Stimulated activated CD8-positive, alpha-beta memory T cell treated with anti-CD3 and anti-CD28 coated beads, Interleukin-4, amount 100 ng/mL, for 24 hours (primary cell): ENCODE measurements around the gene HSPB9.
A peak's percentile ranks its signal among the peaks of the same experiment; 100 is the strongest.

ENCODE experiments used
- DNase-seq: peaks from one replicate; pipeline ENCODE4 v3.0.0-alpha.2; 2020; ENCODE audit warnings: low read depth

Gene HSPB9, protein sequence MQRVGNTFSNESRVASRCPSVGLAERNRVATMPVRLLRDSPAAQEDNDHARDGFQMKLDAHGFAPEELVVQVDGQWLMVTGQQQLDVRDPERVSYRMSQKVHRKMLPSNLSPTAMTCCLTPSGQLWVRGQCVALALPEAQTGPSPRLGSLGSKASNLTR

GRCh38 chr17:42122371-42123303 is at the start of gene HSPB9:
Gene HSPB9 (plus strand): TSS chr17:42122804. CDS start chr17:42122851, 47 bp downstream.
- no peak for DNase-seq

DNA sequence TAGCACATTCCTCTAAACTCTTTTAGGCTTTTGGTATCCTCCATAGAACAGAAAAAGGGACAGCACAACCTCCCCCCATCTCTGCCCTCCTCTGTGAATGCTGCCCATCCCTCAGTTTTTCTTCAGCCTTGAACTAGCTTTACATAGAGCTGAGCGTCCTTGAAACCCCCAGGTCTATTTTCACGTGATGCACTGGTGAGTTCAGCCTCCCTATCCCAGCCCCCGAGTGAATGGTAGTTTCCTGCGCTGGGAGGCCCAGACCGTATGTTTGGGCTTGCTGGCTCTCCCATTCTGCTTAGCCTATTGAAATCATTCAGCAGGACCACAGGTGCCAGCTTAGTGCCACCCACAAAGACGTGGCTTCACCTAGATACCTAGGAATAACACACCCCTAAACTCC is 46.8 kb upstream of the HSPB9 start:
- no peak for DNase-seq

DNA sequence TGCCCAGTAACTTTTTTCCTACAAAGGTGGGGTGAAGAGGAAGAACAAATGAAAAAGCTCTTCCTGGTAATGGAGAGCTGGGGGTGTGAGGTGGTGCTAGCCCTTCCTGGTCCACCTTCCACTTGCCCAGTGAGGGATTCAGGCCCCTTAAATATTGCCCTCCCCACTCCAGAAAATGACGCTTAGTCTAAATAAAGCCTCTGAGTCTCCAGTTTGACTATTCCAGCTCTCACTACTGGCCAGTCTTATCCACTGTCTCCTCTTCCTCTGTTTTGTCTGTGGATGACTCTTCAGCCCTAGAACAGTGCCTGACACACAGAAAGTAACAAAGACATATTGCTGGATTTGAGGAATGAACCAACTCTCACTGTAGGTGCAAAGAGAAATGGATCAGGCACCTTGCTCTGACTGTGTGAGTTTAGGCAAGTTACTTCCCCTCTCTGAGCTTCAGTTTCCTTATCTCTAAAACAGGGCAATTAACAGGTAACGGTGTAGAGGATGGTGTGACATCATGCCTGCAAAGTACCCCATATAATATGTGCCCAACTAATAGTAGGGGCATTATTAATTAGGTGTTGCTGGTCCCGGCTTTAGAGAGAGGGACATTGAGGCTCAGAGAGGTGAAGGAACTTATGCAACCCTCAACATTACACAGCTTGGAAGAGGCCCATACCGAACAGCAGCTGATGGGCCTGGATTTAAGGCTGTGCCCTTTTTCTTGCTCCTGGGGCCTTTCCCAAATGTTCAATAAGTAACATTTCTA is 45.6 kb upstream of the HSPB9 start:
- DNase-seq: no peak

- DNase-seq: no peak
Measured at GRCh38 chr17:42077755-42078154, 44.8 kb upstream of the HSPB9 start.

DNA sequence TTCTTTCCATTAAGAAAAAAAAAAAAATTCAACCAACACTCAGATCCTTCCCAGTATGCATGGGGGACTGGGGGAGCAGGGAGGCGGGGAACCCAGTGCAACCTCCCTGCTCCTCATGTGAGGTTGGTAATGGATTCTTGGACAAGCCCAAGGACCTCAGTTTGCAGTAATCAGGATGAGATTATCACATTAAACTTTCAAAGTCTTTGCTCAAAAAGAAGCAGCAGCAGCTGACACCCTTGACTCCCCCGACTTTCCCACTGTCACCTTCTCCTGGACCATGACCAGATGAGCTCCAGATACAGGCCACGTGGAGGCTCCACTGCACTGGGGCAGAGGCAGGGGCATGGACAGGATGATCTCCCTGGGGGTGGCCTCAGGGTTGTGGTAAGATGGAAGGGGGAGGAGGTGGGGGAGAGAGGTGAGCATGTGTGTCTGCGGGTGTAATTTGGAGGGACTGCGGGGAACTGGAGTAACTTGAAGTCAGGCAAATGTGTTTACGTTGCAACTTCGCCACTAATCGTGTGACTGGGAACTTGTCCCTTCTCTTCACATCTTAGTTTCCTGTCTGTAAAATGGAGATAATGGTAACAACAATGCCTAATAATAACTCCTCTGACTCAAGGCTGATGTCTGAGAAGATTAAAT is 44.1 kb upstream of the HSPB9 start:
- no peak for DNase-seq

DNA sequence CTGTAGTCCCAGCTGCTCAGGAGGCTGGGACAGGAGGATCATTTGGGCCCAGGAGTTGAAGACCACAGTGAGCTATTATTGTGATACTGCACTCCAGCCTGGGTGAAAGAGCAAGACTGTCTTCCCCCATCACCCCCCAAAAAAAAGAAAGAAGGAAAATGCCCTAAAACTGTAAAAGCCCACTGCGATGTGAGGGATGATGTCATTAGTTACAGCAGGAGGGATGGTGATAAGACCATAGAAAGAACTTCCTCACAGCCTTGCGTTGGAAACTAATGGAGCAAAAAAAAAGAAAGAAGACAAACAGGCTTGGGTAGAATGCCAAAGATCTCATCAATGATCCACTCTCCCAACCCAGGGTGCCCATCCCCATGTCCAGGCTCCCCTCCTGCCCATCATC is 43.1 kb upstream of the HSPB9 start:
- DNase-seq: no peak

DNA sequence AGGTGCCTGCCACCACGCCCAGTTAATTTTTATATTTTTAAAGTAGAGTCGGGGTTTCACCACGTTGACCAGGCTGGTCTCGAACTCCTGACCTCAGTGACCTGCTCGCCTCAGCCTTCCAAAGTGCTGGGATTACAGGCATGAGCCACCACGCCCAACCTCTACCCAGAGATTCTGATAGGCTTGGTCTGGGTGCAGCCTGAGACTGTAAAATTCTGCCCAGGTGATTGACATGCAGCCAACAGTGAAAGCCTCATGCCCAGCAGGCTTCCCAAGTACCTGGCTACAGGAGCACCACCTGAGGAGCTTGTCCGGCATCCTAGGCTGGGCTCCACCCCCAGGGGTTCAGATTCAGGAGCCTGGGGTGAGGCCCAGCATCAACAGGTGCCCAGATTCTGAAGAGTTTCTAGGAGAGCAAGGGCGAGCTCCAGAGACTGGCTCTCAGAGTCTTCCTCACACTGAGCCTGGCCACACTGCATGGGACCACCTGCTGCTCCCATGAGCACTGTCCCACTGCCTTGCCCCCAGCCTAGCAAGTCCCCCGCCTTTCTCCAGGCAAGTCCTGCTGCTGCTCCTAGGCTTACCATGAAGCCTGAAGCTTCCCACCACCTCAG is 41.0 kb upstream of the HSPB9 start:
- DNase-seq: no peak

DNA sequence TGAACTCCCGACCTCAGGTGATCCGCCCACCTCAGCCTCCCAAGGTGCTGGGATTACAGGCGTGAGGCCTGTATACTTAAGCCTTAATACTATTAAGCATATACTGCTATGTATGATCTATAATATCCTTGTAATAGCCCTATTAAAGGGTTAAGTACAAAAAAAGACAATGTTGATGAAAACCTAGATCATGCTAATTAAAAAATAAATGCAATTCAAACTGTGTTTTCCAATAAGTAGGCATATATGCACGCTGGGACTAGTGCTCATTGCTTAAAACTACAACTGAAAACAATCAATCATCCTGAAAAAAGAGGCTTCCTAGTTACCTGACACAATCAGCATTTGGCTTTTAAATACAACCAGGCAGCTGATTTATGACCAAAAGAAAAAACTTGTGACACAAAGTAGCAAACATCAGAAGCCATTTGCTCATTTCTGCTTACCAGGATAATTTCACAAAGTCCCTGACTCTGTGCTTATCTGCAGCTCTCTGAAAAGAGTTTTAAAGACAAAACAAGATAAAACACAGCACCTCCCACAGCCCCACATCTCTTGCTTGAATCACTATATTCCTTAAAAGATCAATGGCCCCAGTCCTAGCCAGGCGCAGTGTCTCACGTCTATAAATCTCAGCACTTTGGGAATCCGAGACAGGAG is 35.4 kb upstream of the HSPB9 start:
- no peak for DNase-seq

- DNase-seq: no peak
Measured at GRCh38 chr17:42087736-42088705, 34.6 kb upstream of the HSPB9 start.

GRCh38 chr17:42088736-42089135 is 33.9 kb upstream of the HSPB9 start:
- no peak for DNase-seq

DNA sequence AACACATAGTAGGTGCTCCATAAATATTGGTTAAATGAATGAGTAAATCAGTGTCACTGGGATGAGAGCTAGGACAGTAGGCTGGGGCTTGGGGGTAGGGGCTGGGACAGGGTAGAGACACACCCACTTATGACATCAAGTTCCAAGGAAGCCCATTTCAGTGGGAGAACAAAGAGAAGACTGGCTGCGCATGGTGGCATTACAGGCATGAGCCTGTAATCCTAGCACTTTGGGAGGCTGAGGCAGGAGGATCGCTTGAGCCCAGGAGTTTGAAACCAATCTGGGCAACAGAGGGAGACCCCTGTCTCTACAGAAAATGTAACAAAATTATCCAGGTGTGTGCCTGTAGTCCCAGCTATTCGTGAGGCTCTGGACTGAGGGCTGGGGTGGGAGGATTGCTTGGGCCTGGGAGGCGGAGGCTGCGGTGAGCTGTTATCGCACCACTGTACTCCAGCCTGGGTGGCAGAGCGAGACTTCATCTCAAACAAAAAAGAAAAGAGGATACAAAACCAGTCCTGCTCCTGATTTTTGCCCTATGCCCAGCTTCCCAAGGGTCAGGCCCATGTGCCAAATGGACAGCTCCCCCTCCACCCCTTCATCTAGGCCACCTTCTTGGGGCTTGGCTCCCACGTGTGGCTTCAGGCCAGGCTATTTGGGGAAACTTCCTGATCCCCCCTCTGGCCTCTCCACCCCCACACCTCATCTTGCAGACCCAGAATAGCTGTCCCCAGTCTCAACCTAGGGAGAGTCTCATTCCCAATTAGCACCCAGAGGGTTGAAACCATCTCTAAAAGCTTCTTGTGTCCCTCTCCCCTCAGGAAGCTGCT is 31.4 kb upstream of the HSPB9 start:
- no peak for DNase-seq

DNA sequence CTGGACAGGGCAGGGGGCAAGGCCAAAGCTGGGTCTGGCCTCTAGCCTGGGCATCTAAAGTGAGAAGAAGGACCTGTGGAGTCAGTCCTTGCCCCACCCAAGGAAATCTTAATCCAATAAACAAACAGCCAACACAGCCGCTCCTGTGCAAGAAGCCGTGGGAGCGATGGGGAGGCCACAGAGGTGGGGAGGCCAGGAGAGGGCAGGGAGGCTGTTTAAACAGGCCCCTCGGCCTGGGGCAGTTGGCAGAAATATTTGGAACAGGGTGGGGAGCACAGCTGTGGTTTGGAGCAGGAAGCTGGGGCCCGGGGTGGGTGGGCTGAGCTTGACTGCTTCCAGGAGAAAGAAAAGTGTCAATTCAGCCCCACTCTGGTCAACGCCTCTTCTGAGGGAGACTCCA is 29.7 kb upstream of the HSPB9 start:
- no peak for DNase-seq

GRCh38 chr17:42094375-42095069 is 28.1 kb upstream of the HSPB9 start:
- DNase-seq: no peak

- no peak for DNase-seq
Measured at GRCh38 chr17:42096360-42097111, 26.1 kb upstream of the HSPB9 start.

- DNase-seq: peak; percentile 29
Measured at GRCh38 chr17:42097691-42098631, 24.6 kb upstream of the HSPB9 start, which contains the start of gene ZNF385C. Gene ZNF385C (minus strand): TSS chr17:42098473. CDS start chr17:42063056, 35,417 bp downstream.

GRCh38 chr17:42098730-42099399 is 23.7 kb upstream of the HSPB9 start:
- DNase-seq: no peak
